H1 (cell line): ENCODE measurements around the gene ZBTB18. TPM values are rescaled to one million over a fixed set of nuclear protein-coding genes. Genes with fewer than 3 reads are reported as not detected.

Experiments used
- CTCF ChIA-PET: fragments of 300-600 bp; sonication (Branson Sonifier 250); formaldehyde crosslinking; loops from one replicate; lab custom pipeline; 2021; ENCODE audit not compliant: partially characterized antibody; lab: Charles Lee
- POLR2A ChIA-PET: fragments of 300-600 bp; sonication (Branson Sonifier 250); formaldehyde crosslinking; loops from one replicate; lab custom pipeline; 2021; ENCODE audit warnings: inconsistent platforms; ENCODE audit not compliant: partially characterized antibody; lab: Charles Lee
- DNase-seq, 2 experiments: peaks; one replicate each; pipeline versions ENCODE4 v3.0.0 to v3.0.0-alpha.2; 2010 to 2022; ENCODE audit warnings: low spot score in 2 of 2, low read depth in 1 of 2, mixed read lengths in 1 of 2
- FAIRE-seq: peaks from 2 replicates; lab custom pipeline; 2011; peaks lifted over from hg19 to GRCh38; lab: Jason Lieb, UNC
- H2AFZ ChIP-seq: 2 replicates; pipeline ENCODE4 v1.8.1; 2012; ENCODE audit warnings: low read length, inconsistent platforms
- H2AK5ac ChIP-seq: 2 replicates; pipeline ENCODE4 v1.6.1; 2013; ENCODE audit warnings: low read depth, low read length
- H2BK120ac ChIP-seq: replicated peaks from 2 replicates; pipeline ENCODE3; 2013; ENCODE audit warnings: low read depth, low read length, inconsistent platforms
- H2BK12ac ChIP-seq: 2 replicates; pipeline ENCODE4 v1.6.1; 2013; ENCODE audit warnings: low read depth, low read length
- H2BK15ac ChIP-seq: 2 replicates; pipeline ENCODE4 v1.6.1; 2013; ENCODE audit warnings: low read length
- H2BK20ac ChIP-seq: 2 replicates; pipeline ENCODE4 v1.6.1; 2013; ENCODE audit warnings: low read length
- H2BK5ac ChIP-seq: 2 replicates; pipeline ENCODE4 v1.6.1; 2013; ENCODE audit warnings: low read depth, low read length
- H3K14ac ChIP-seq: 2 replicates; pipeline ENCODE4 v1.6.1; 2013; ENCODE audit warnings: inconsistent platforms; ENCODE audit not compliant: insufficient read length
- H3K18ac ChIP-seq: 2 replicates; pipeline ENCODE4 v1.6.1; 2013; ENCODE audit warnings: low read length; ENCODE audit errors: extremely low read depth
- H3K23ac ChIP-seq: 2 replicates; pipeline ENCODE4 v1.6.1; 2013; ENCODE audit warnings: inconsistent platforms; ENCODE audit not compliant: insufficient read length
- H3K23me2 ChIP-seq: 2 replicates; pipeline ENCODE4 v1.6.1; 2013; ENCODE audit warnings: low read depth, low read length
- H3K27ac ChIP-seq: 2 replicates; pipeline ENCODE4 v1.6.1; 2011; ENCODE audit warnings: low read depth, low read length, inconsistent platforms
- H3K27me3 ChIP-seq, 4 experiments: replicated peaks in 1 of 4; 1 replicate in 1 of 4; 2 replicates in 3 of 4; pipeline versions ENCODE4 v1.6.1 to v1.8.1; 2011 to 2013; ENCODE audit warnings: low read length in 3 of 4, mild to moderate bottlenecking in 3 of 4, inconsistent platforms in 2 of 4, mixed read lengths in 2 of 4, moderate library complexity in 1 of 4; ENCODE audit not compliant: control insufficient read depth in 3 of 4, insufficient read depth in 3 of 4; ENCODE audit errors: extremely low read depth in 1 of 4
- H3K36me3 ChIP-seq, 4 experiments: 2 replicates each; pipeline versions ENCODE4 v1.6.1 to v1.8.1; 2011 to 2013; ENCODE audit warnings: mild to moderate bottlenecking in 4 of 4, low read length in 3 of 4, moderate library complexity in 2 of 4, control low read depth in 1 of 4, inconsistent platforms in 1 of 4; ENCODE audit not compliant: insufficient read depth in 4 of 4, control insufficient read depth in 2 of 4
- H3K4ac ChIP-seq: replicated peaks from 2 replicates; pipeline ENCODE3; 2013; ENCODE audit warnings: low read length, low read depth, mixed read lengths, inconsistent platforms; ENCODE audit not compliant: insufficient read length
- H3K4me1 ChIP-seq, 4 experiments: replicated peaks in 1 of 4; 1 replicate in 1 of 4; 2 replicates in 3 of 4; pipeline versions ENCODE4 v1.6.1 to v1.8.1; 2011 to 2013; ENCODE audit warnings: low read length in 3 of 4, inconsistent platforms in 2 of 4, mixed read lengths in 1 of 4; ENCODE audit not compliant: insufficient read depth in 4 of 4, control insufficient read depth in 3 of 4
- H3K4me2 ChIP-seq, 2 experiments: 2 replicates each; pipeline versions ENCODE4 v1.6.1 to v1.8.1; 2011 to 2013; ENCODE audit warnings: low read depth in 2 of 2, low read length in 2 of 2, control low read depth in 1 of 2, inconsistent platforms in 1 of 2, mild to moderate bottlenecking in 1 of 2; ENCODE audit not compliant: insufficient read depth in 1 of 2
- H3K4me3 ChIP-seq, 4 experiments: fragments of 200-600, 300-600 bp in 1 of 4; sonication (generic), shearing (Covaris generic), sonication (Bioruptor Twin) in 1 of 4; 2 replicates each; pipeline versions ENCODE4 v1.5.1 to v1.8.1; 2011 to 2016; ENCODE audit warnings: low read length in 4 of 4, low read depth in 3 of 4, control low read depth in 2 of 4, inconsistent platforms in 2 of 4, mild to moderate bottlenecking in 2 of 4, mixed read lengths in 1 of 4, moderate library complexity in 1 of 4; ENCODE audit not compliant: insufficient read depth in 2 of 4; ENCODE audit errors: extremely low read depth in 1 of 4
- H3K56ac ChIP-seq: replicated peaks from 2 replicates; pipeline ENCODE3; 2013; ENCODE audit warnings: low read depth, mild to moderate bottlenecking, mixed read lengths, low read length, inconsistent platforms; ENCODE audit not compliant: insufficient read length
- H3K79me1 ChIP-seq: 2 replicates; pipeline ENCODE4 v1.6.1; 2013; ENCODE audit warnings: low read depth, low read length, control low read depth
- H3K79me2 ChIP-seq, 2 experiments: 2 replicates each; pipeline versions ENCODE4 v1.6.1 to v1.8.1; 2012 to 2013; ENCODE audit warnings: low read length in 2 of 2, mild to moderate bottlenecking in 2 of 2, inconsistent platforms in 1 of 2; ENCODE audit not compliant: insufficient read depth in 2 of 2, control insufficient read depth in 1 of 2
- H3K9ac ChIP-seq, 4 experiments: replicated peaks in 1 of 4; 1 replicate in 1 of 4; 2 replicates in 3 of 4; pipeline versions ENCODE4 v1.6.1 to v1.8.1; 2011 to 2013; ENCODE audit warnings: low read depth in 3 of 4, low read length in 3 of 4, control low read depth in 2 of 4, mild to moderate bottlenecking in 2 of 4, moderate library complexity in 2 of 4, inconsistent platforms in 1 of 4; ENCODE audit errors: extremely low read depth in 1 of 4
- H3K9me3 ChIP-seq, 2 experiments: 2 replicates each; pipeline versions ENCODE4 v1.6.1 to v1.8.1; 2012 to 2013; ENCODE audit warnings: mild to moderate bottlenecking in 2 of 2, moderate library complexity in 2 of 2, control low read depth in 1 of 2, inconsistent platforms in 1 of 2, low read depth in 1 of 2, low read length in 1 of 2, mixed read lengths in 1 of 2; ENCODE audit not compliant: insufficient read depth in 2 of 2
- H4K20me1 ChIP-seq, 2 experiments: replicated peaks in 1 of 2; 2 replicates each; pipeline versions ENCODE3 to v1.8.1; 2011 to 2013; ENCODE audit warnings: inconsistent platforms in 2 of 2, low read length in 2 of 2, mild to moderate bottlenecking in 1 of 2; ENCODE audit not compliant: insufficient read depth in 2 of 2, control insufficient read depth in 1 of 2
- H4K5ac ChIP-seq: 2 replicates; pipeline ENCODE4 v1.6.1; 2013; ENCODE audit warnings: low read length, low read depth, mixed read lengths, inconsistent platforms; ENCODE audit not compliant: insufficient read length
- H4K8ac ChIP-seq: 2 replicates; pipeline ENCODE4 v1.8.0; 2013; ENCODE audit warnings: mild to moderate bottlenecking, moderate library complexity, low read length, inconsistent platforms; ENCODE audit not compliant: insufficient read depth; ENCODE audit errors: extremely low read depth
- H4K91ac ChIP-seq: replicated peaks from 2 replicates; pipeline ENCODE3; 2013; ENCODE audit warnings: low read length, mixed read lengths, inconsistent platforms; ENCODE audit not compliant: insufficient read length
- CHD1 ChIP-seq: IDR thresholded peaks from 2 replicates; pipeline ENCODE4 v1.6.1; 2012; ENCODE audit warnings: low read depth, low read length, improper control_type of control experiment
- CREB1 ChIP-seq: IDR thresholded peaks from 2 replicates; pipeline ENCODE4 v1.6.1; 2012; ENCODE audit warnings: inconsistent platforms
- GABPA ChIP-seq: IDR thresholded peaks from 2 replicates; pipeline ENCODE4 v1.6.1; 2011; ENCODE audit warnings: mild to moderate bottlenecking, low read length, moderate library complexity, borderline replicate concordance; ENCODE audit not compliant: insufficient read depth
- NRF1 ChIP-seq: IDR thresholded peaks from 2 replicates; pipeline ENCODE4 v1.6.1; 2011; ENCODE audit warnings: mild to moderate bottlenecking, low read depth, low read length, improper control_type of control experiment
- POU5F1 ChIP-seq: IDR thresholded peaks from 2 replicates; pipeline ENCODE4 v1.6.1; 2011; ENCODE audit warnings: low read depth, mild to moderate bottlenecking, low read length, moderate library complexity
- SAP30 ChIP-seq: fragments of 300-600 bp; sonication (generic); IDR thresholded peaks from 2 replicates; pipeline ENCODE4 v1.7.1; 2012; ENCODE audit warnings: low read length, moderate library complexity, mild to moderate bottlenecking, inconsistent platforms; ENCODE audit not compliant: insufficient read depth, insufficient replicate concordance
- SIN3A ChIP-seq, 2 experiments: IDR thresholded peaks in 1 of 2; conservative IDR thresholded peaks in 1 of 2; 2 replicates each; pipeline ENCODE4 v1.6.1; 2011 to 2012; ENCODE audit warnings: low read length in 2 of 2, improper control_type of control experiment in 1 of 2, low read depth in 1 of 2, mild to moderate bottlenecking in 1 of 2
- SP2 ChIP-seq: IDR thresholded peaks from 2 replicates; pipeline ENCODE4 v1.6.1; 2012; ENCODE audit warnings: mild to moderate bottlenecking, low read length, inconsistent platforms
- SP4 ChIP-seq: IDR thresholded peaks from 2 replicates; pipeline ENCODE4 v1.6.1; 2012; ENCODE audit warnings: low read length, inconsistent platforms
- TAF1 ChIP-seq: IDR thresholded peaks from 2 replicates; pipeline ENCODE4 v1.6.1; 2011; ENCODE audit warnings: mild to moderate bottlenecking, low read depth, low read length
- WGBS, 2 experiments: shearing (Covaris generic) in 1 of 2; methylation state at CpG; one replicate each; pipeline versions ENCODE4 v1.1.6 to v1.1.7; 2013 to 2015; ENCODE audit warnings: low lambda C conversion rate in 2 of 2, mixed read lengths in 2 of 2, inconsistent platforms in 1 of 2, low coverage in 1 of 2, missing lambda C conversion rate in 1 of 2; ENCODE audit not compliant: insufficient replicate concordance in 2 of 2, insufficient coverage in 1 of 2, insufficient read length in 1 of 2; ENCODE audit errors: extremely low coverage in 1 of 2, missing lambda C conversion rate in 1 of 2; 5-methylcytosine and 5-hydroxymethylcytosine counted together
- polyA plus RNA-seq, 7 experiments: library from polyadenylated mRNA; depleted of rRNA in 3 of 7; stranded (reverse) in 5 of 7; unstranded in 2 of 7; fragments of >200 nt in 5 of 7; fragments of 200-250 nt in 2 of 7; gene quantifications; 1 replicate in 5 of 7; 2 replicates in 1 of 7; 4 replicates in 1 of 7; pipeline versions ENCODE4 v1.2.1 to v1.2.3, GENCODE V29; 2011 to 2013; ENCODE audit warnings: missing spikeins in 2 of 7, mixed read lengths in 2 of 7
- total RNA-seq: library from RNA; stranded (reverse); fragmentation: NEBNext Ultra II Directional; extraction: Animal tissue kit (Norgen Biotek cat#: 25700); gene quantifications from 2 replicates; pipeline ENCODE4 v1.2.1, GENCODE V29; 2021
- TF ChIP-seq, protein P1 (sequence below): IDR thresholded peaks from 2 replicates; pipeline ENCODE4 v1.6.1; 2011; ENCODE audit warnings: low read depth, mild to moderate bottlenecking, low read length; ENCODE audit not compliant: insufficient read depth

ZBTB18 gene
- total and polyA plus RNA-seq, 2 of the 8 experiments (the other 6 are each of a cell fraction or from before 2014, with no cell fraction given) = 8.5 to 14.4 TPM

DNA sequence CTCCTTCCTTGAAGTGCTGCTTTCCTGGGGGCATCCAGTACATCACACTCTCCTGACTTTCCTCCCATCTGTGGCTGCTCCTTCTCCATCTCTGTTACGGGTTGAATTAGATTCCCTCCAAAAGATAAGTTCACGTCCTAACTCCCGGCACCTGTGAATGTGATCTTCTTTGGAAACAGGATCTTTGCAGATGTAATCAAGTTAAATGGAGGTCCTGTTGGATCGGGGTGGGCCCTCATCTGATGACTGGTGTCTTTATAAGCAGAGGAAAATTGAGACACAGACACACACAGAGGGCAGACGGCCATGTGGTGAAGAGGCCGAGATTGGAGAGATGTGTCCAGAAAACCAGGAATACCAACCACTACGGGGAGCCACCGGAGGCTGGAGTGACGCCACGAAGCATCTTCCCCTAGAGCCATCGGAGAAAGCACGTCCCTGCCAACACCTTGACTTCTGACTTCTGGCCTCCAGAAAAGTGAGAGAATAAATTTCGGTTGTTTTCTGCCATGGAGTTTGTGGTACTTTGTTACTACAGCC is 36.0 kb downstream of the ZBTB18 start:
- DNase-seq (no peak), FAIRE-seq (no peak)
- ChIA-PET CTCF (no interaction called here), POLR2A (no interaction called here)
- Histone ChIP-seq H3K14ac (no peak overlapping the region), H2BK20ac (no peak overlapping the region), H3K9me3 (no peaks in the 10 kb centered on the region; a peak in 1 of 4 replicates), H2BK15ac (no peak overlapping the region), H3K27ac (no peak overlapping the region), H3K4me2 (no peak overlapping the region), H3K23me2 (no peaks in the 10 kb centered on the region; the same call in 1 of the 2 replicates), H3K56ac (no peak overlapping the region), H4K5ac (no peak overlapping the region), H3K36me3 (no peaks in the 10 kb centered on the region), H2BK120ac (no peak overlapping the region), H3K79me1 (no peaks in the 10 kb centered on the region), H2BK5ac (no peak overlapping the region), H3K4me3 (no peak overlapping the region), H3K27me3 (no peaks in the 10 kb centered on the region), H3K18ac (no peak overlapping the region), H2AFZ (no peak overlapping the region), H4K20me1 (no peaks in the 10 kb centered on the region), H4K91ac (no peak overlapping the region), H3K9ac (no peak overlapping the region), H3K23ac (no peak overlapping the region), H3K4ac (no peak overlapping the region), H2BK12ac (no peak overlapping the region), H4K8ac (no peak overlapping the region), H3K4me1 (no peaks in the 10 kb centered on the region), H2AK5ac (no peak overlapping the region), H3K79me2 (no peaks in the 10 kb centered on the region)
- 92% methylated on average over 13 of the region's 13 CpGs; no CpG with 5 or more reads in 1 of the 2 experiments for WGBS, 2 experiments
- TF ChIP-seq NRF1 = no peak
- no peak for TF ChIP-seq SIN3A (conservative IDR thresholded peaks at IDR 0.05 in 1 of 2, IDR thresholded peaks at IDR 0.05 in 1 of 2; ENCODE audit: low read depth in 1 of 2, low read length in 2 of 2)
- no peak for TF ChIP-seq CHD1
- no peak for TF ChIP-seq GABPA
- TF ChIP-seq SAP30 = no peak
- no peak for TF ChIP-seq SP2
- TF ChIP-seq, protein P1, sequence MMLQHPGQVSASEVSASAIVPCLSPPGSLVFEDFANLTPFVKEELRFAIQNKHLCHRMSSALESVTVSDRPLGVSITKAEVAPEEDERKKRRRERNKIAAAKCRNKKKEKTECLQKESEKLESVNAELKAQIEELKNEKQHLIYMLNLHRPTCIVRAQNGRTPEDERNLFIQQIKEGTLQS = no peak
- TF ChIP-seq SP4 = no peak
- TF ChIP-seq TAF1 = no peak
- no peak for TF ChIP-seq POU5F1
- TF ChIP-seq CREB1 = no peak
